Measurements from ENCODE around the gene PRR18. TPM values are rescaled to one million over a fixed set of nuclear protein-coding genes. Genes with fewer than 3 reads are reported as not detected.

The PRR18 gene
- total RNA-seq, 3 donors from 2014 or later (not counting 1 experiment from before 2014, with no cell fraction given): not detected

DNA sequence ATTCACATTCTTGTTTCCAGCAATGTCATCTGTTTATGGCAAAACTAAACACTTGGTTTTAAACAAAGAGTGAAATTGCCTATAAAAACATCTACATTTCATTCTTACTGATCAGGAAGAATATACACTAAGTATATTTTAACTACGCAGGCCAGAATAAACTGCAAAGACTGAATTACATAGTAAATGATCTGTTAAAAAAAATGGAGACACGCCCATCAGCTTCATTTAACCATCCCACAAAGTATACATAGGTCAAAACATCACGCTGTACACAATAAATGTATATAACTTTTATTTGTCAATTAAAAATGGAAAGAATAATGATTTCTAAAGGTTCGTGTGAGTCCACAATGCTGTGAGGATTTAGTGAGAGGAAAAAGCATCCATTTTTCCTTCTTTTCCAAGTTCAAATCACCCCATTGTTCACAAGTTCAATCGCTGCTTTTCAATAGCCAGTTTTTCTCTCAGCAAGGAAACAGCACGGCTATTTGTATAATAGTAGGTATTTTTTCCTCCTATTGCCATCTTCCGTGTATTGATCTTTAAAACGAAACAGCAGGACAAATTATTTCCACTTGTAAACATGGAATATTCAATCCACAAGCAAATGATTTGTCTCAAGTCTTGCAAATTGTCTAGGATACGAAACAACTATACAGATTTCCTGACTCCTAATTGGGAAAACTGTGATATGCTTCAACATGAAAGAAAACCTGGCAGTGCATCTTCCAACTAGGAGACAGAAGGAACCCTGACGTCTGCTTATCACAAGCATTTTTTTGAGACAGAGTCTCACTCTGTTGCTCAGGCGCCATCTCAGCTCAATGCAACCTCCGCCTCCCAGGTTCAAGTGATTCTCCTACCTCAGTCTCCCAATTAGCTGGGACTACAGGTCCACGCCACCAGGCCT lies 23.6 kb upstream of the PRR18 start:
- Mint-ChIP-seq H3K4me3 (no peak overlapping the region), H3K4me1 (peaks cover 56 to 58% of the 10 kb centered on the region in 2 donors), H3K36me3 (no peaks in the 10 kb centered on the region), H3K27ac (peak overlapping the region; percentile 82 to 91), H3K27me3 (ENCODE audit: low read depth in 2 of 2) (no peaks in the 10 kb centered on the region), H3K9me3 (no peaks in the 10 kb centered on the region)
- no peaks in the 10 kb centered on the region for H3K27me3 ChIP-seq (ENCODE audit: control insufficient read depth, insufficient read depth, low read length)
- TF ChIP-seq, protein P1, sequence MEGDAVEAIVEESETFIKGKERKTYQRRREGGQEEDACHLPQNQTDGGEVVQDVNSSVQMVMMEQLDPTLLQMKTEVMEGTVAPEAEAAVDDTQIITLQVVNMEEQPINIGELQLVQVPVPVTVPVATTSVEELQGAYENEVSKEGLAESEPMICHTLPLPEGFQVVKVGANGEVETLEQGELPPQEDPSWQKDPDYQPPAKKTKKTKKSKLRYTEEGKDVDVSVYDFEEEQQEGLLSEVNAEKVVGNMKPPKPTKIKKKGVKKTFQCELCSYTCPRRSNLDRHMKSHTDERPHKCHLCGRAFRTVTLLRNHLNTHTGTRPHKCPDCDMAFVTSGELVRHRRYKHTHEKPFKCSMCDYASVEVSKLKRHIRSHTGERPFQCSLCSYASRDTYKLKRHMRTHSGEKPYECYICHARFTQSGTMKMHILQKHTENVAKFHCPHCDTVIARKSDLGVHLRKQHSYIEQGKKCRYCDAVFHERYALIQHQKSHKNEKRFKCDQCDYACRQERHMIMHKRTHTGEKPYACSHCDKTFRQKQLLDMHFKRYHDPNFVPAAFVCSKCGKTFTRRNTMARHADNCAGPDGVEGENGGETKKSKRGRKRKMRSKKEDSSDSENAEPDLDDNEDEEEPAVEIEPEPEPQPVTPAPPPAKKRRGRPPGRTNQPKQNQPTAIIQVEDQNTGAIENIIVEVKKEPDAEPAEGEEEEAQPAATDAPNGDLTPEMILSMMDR (IDR thresholded peaks at IDR 0.05): no peak
- no peak overlapping the region for H3K4me3 ChIP-seq (ENCODE audit: low read length)
- no peaks in the 10 kb centered on the region for H3K9me3 ChIP-seq (ENCODE audit: control insufficient read depth, insufficient read depth, low read length)
- peaks cover 19% of the 10 kb centered on the region for H3K36me3 ChIP-seq (ENCODE audit: control insufficient read depth, insufficient read depth, low read length)
- intact Hi-C loops (cut with micrococcal nuclease): no loop called here
- H3K27ac ChIP-seq (ENCODE audit: low read length): no peak overlapping the region
- ATAC-seq (no peak), DNase-seq (no peak)
- whole genome bisulfite sequencing (ENCODE audit: insufficient coverage): 93% methylated on average over 6 of the region's 13 CpGs
- H3K4me1 ChIP-seq (ENCODE audit: control insufficient read depth, insufficient read depth, low read length): peaks cover 50% of the 10 kb centered on the region

DNA sequence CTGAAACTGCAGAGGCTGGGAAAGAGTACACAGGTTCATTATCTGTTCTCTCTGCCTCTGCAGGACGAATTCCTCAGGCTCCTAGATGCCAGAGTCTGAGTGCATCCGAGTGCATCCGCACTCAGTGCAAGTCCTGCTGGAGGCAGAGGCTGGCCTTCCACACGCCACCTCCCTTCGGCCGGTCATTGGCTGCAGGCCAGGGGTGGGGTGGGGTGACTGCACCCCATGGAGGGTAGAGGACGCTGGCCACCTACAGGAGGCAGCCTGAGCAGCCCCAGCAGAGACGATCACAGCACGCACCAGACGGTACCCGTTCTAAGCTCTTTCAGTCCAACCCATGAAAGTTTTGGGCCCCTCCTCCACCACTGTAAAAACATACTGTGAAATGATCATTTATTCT lies 22.4 kb upstream of the PRR18 start:
- intact Hi-C loops (cut with micrococcal nuclease): no loop called here
- Histone ChIP-seq H3K27ac (ENCODE audit: low read length) (no peak overlapping the region), H3K4me1 (ENCODE audit: control insufficient read depth, insufficient read depth, low read length) (peaks cover 51% of the 10 kb centered on the region), H3K4me3 (ENCODE audit: low read length) (no peak overlapping the region), H3K9me3 (ENCODE audit: control insufficient read depth, insufficient read depth, low read length) (no peaks in the 10 kb centered on the region), H3K27me3 (ENCODE audit: control insufficient read depth, insufficient read depth, low read length) (no peaks in the 10 kb centered on the region), H3K36me3 (ENCODE audit: control insufficient read depth, insufficient read depth, low read length) (peaks cover 20% of the 10 kb centered on the region)
- no peak for DNase-seq
- Mint-ChIP-seq H3K9me3 (no peaks in the 10 kb centered on the region), H3K36me3 (peaks cover 6% of the 10 kb centered on the region), H3K27ac (no peak overlapping the region), H3K27me3 (ENCODE audit: low read depth in 2 of 2) (no peaks in the 10 kb centered on the region), H3K4me3 (no peak overlapping the region), H3K4me1 (peaks cover 65 to 67% of the 10 kb centered on the region in 2 donors)
- TF ChIP-seq, protein P1 (IDR thresholded peaks at IDR 0.05): no peak
- ATAC-seq: no peak
- 92% methylated on average over 10 of the region's 11 CpGs for WGBS (ENCODE audit: insufficient coverage)

DNA sequence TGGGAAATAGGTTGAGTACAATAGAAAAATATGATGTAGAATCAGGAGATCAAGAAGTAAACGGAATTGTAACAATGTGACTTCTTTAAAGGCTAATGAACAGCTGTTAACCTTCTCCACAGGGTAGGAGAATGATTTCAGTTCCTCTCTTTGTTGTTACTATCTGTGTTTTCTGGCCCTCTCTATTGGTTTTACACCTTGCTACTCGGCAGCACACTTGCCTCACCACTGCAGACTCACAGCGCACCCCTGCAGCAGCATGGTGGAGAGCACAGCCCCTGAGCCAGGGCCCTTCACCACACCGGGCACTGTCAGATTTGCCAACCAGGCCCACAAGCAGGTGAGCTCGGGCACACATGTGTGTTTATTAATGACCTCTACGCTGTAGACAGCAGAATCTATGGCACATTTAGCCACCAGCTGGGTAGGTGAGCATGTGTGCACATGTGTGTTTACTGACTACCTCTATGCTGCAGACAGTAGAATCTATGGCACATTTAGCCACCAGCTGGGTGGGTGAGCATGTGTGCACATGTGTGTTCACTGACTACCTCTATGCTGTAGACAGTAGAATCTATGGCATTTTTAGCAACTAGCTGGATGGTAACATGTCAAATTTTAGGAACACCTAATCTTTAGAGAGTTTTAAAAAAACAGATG lies 17.3 kb upstream of the PRR18 start:
- no peak for DNase-seq
- peaks cover 14% of the 10 kb centered on the region for H3K4me1 ChIP-seq (ENCODE audit: control insufficient read depth, insufficient read depth, low read length)
- H3K27me3 ChIP-seq (ENCODE audit: control insufficient read depth, insufficient read depth, low read length): no peaks in the 10 kb centered on the region
- Mint-ChIP-seq H3K9me3 (no peaks in the 10 kb centered on the region), H3K27me3 (ENCODE audit: low read depth in 2 of 2) (no peaks in the 10 kb centered on the region), H3K27ac (peak overlapping the region; percentile 72 to 81), H3K4me3 (peak overlapping the region; percentile 49), H3K36me3 (peaks cover 6% of the 10 kb centered on the region), H3K4me1 (peaks cover 44 to 49% of the 10 kb centered on the region in 2 donors)
- TF ChIP-seq, protein P1 (IDR thresholded peaks at IDR 0.05): no peak
- no peaks in the 10 kb centered on the region for H3K9me3 ChIP-seq (ENCODE audit: control insufficient read depth, insufficient read depth, low read length)
- H3K4me3 ChIP-seq (ENCODE audit: low read length): no peak overlapping the region
- peak overlapping the region; percentile 8 for H3K27ac ChIP-seq (ENCODE audit: low read length)
- H3K36me3 ChIP-seq (ENCODE audit: control insufficient read depth, insufficient read depth, low read length): peaks cover 47% of the 10 kb centered on the region
- 42% methylated on average over 6 of the region's 6 CpGs for WGBS (ENCODE audit: insufficient coverage)
- intact Hi-C loops (cut with micrococcal nuclease): loop anchor here (5.0 kb wide), 1 partner anchor 57 kb away; the partner anchor contains the start of gene MPC1
- ATAC-seq: peak; percentile 72 to 92 (median 89)
